Heart right ventricle (tissue), 16 donors: ENCODE data around the gene KLC3. TPM values are rescaled to one million over a fixed set of nuclear protein-coding genes. Genes with fewer than 3 reads are reported as not detected.

ENCODE experiments used
- ATAC-seq, 8 donors: fragments of 200-7000 bp; cut with Tn5 transposase; one replicate each; pipeline ENCODE4 v1.9.1; 2020; ENCODE audit warnings: mild to moderate bottlenecking in 8 of 8, moderate library complexity in 8 of 8, moderate number of reproducible peaks in 1 of 8
- DNase-seq, 2 donors: peaks; one replicate each; pipeline ENCODE4 v3.0.0-alpha.2; 2020
- H3K27ac ChIP-seq, 10 donors: fragments of 200-600 bp; sonication (generic) in 2 of 10; one replicate each; pipeline versions ENCODE4 v1.5.0 to v1.8.0; 2020 to 2022; ENCODE audit warnings: mild to moderate bottlenecking in 3 of 10
- H3K27me3 ChIP-seq, 7 donors: fragments of 200-600 bp; one replicate each; pipeline ENCODE4 v1.8.0; 2021 to 2022; ENCODE audit warnings: mild to moderate bottlenecking in 2 of 7
- H3K36me3 ChIP-seq, 9 donors: fragments of 200-600 bp; sonication (generic) in 1 of 9; one replicate each; pipeline versions ENCODE4 v1.5.0 to v1.8.0; 2020 to 2022; ENCODE audit warnings: mild to moderate bottlenecking in 2 of 9
- H3K4me1 ChIP-seq, 9 donors: fragments of 200-600 bp; sonication (generic) in 1 of 9; one replicate each; pipeline versions ENCODE4 v1.5.0 to v1.8.0; 2020 to 2022; ENCODE audit warnings: mild to moderate bottlenecking in 4 of 9
- H3K4me3 ChIP-seq, 10 donors: fragments of 200-600 bp; sonication (generic) in 2 of 10; one replicate each; pipeline versions ENCODE4 v1.5.0 to v1.8.0; 2020 to 2022; ENCODE audit warnings: mild to moderate bottlenecking in 7 of 10, moderate library complexity in 2 of 10
- H3K9me3 ChIP-seq, 11 donors: fragments of 200-600 bp in 10 of 11; sonication (generic) in 2 of 11; one replicate each; pipeline versions ENCODE4 v1.5.0 to v1.8.0; 2013 to 2022; ENCODE audit warnings: mild to moderate bottlenecking in 2 of 11, control low read depth in 1 of 11, moderate library complexity in 1 of 11
- WGBS, 2 donors: extraction: QIAGEN DNeasy Blood & Tissue Kit; methylation state at CpG; one replicate each; pipeline ENCODE4 v1.1.7; 2013; ENCODE audit warnings: inconsistent platforms in 1 of 2; 5-methylcytosine and 5-hydroxymethylcytosine counted together
- intact Hi-C, 10 donors: fragments of 100-400 bp; cut with DNase I; formaldehyde crosslinking; loops; one replicate each; pipeline versions ENCODE4 v1.11.1 to v1.14.2; 2022
- polyA plus RNA-seq, 2 donors: library from polyadenylated mRNA; stranded (reverse); fragments of 200-250 nt; gene quantifications; one replicate each; pipeline ENCODE4 v1.2.3, GENCODE V29; 2013
- total RNA-seq, 10 donors: library from RNA; stranded (reverse); fragmentation: NEBNext Ultra II Directional in 3 of 10; extraction: Animal tissue kit (Norgen Biotek cat#: 25700) in 3 of 10; gene quantifications; one replicate each; pipeline versions ENCODE4 v1.2.1 to v1.2.4, GENCODE V29; 2021 to 2023
- TF ChIP-seq, protein P1 (sequence below), 9 donors: fragments of 200-600 bp; sonication (generic) in 2 of 9; IDR thresholded peaks; one replicate each; pipeline versions ENCODE4 v1.5.0 to v1.8.0; 2021 to 2022; ENCODE audit warnings: antibody characterized with exemption in 9 of 9, mild to moderate bottlenecking in 5 of 9, moderate library complexity in 1 of 9
- donor health status: Arrhythmogenic right ventricular cardiomyopathy.
- donor health status: ischemic (EF 13 %, LVEDD 7.1; RV severe dilation, severe dysfunction).
- donor health status: healthy with polysubstance abuse.
- donor health status: DM: no; HTN: yes; CAD: no.
- donor health status: DM: no; HTN: no; CAD: no.
- donor health status: ischemic (EF 25% LVEDD 6.9; RV normal size, moderate dysfunction).
- donor health status: ischemic (EF 25% LVEDD 5.7; RV mildly dilated, moderate dysfunction).
- donor health status: healthy.
- donor health status: DM: yes; HTN: yes; CAD: no.
- donor health status: Ischemic cardiomyopathy.
- donor health status: ischemic (EF 35%, LVEDD 5.7; RV mildly dilated, moderate dysfunction).
- donor health status: nonischemic (EF 11% LVEDD 7.7; RV severe dilation, severe dysfunction).
- donor health status: DM: yes; HTN: yes; CAD: no.
- donor health status: PGD.
- donor health status: ischemic (EF 29% LVEDD 5.4; RV normal size, mild dysfunction).
- donor health status: nonischemic (EF 23%, LVEDD 6.1; RV moderate dilation, normal function).

KLC3 gene
- total and polyA plus RNA-seq, 12 donors: 0.14 to 0.16 (median 0.14) TPM; not detected in 9

DNA sequence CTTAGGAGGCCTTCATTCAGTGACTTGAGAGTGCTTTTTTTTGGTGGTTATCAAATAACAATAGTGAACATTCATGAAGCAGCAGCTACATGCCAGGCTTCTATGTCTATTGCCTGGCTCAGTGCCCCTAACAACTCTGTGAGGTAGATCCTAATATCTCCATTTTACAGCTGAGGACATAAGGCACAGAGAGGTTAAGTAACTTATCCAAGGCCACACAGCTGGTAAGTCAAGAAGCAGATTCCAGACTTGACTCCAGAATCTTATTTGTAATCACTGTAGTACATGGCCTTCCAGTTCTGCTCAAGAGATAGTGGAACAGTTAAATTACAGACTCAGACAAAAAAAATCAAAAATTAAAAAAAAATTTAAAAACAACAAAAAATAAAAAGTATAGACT, 44.7 kb upstream of the KLC3 start:
- Histone ChIP-seq H3K27me3 (no peaks in the 10 kb centered on the region), H3K27ac (no peak overlapping the region), H3K4me3 (no peak overlapping the region), H3K9me3 (peaks cover 0 to 18% (median 0%) of the 10 kb centered on the region in 11 donors), H3K4me1 (peaks cover 0 to 15% (median 0%) of the 10 kb centered on the region in 9 donors), H3K36me3 (peaks cover 0 to 76% (median 3%) of the 10 kb centered on the region in 9 donors)
- intact Hi-C loops: no loop called here
- no peak for ATAC-seq
- TF ChIP-seq, protein P1, sequence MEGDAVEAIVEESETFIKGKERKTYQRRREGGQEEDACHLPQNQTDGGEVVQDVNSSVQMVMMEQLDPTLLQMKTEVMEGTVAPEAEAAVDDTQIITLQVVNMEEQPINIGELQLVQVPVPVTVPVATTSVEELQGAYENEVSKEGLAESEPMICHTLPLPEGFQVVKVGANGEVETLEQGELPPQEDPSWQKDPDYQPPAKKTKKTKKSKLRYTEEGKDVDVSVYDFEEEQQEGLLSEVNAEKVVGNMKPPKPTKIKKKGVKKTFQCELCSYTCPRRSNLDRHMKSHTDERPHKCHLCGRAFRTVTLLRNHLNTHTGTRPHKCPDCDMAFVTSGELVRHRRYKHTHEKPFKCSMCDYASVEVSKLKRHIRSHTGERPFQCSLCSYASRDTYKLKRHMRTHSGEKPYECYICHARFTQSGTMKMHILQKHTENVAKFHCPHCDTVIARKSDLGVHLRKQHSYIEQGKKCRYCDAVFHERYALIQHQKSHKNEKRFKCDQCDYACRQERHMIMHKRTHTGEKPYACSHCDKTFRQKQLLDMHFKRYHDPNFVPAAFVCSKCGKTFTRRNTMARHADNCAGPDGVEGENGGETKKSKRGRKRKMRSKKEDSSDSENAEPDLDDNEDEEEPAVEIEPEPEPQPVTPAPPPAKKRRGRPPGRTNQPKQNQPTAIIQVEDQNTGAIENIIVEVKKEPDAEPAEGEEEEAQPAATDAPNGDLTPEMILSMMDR (IDR thresholded peaks at IDR 0.05): no peak
- no peak for DNase-seq

DNA sequence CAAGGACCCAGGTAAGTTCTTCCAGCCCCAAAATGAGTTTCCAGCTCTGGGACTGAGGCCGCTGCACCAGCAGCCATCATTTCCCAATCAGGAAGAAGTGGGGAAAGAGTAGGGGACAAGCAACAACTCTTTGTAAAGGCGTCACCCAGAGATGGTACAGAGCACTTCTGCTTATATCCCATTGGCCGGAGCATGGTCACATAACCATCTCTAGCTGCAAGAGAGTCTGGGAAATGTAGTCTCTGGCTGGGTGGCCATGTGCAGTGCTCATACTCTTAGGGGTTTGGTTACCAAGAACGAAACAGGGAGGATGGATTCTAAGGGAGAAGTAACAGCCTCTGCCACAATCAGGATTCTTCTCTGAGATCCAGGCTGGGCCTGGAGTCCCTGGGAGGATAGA, 44.2 kb upstream of the KLC3 start:
- H3K4me3 ChIP-seq: no peak overlapping the region
- H3K4me1 ChIP-seq: peaks cover 0 to 15% (median 0%) of the 10 kb centered on the region in 9 donors
- intact Hi-C loops: no loop called here
- no peaks in the 10 kb centered on the region for H3K27me3 ChIP-seq
- no peak for ATAC-seq
- H3K9me3 ChIP-seq: peaks cover 0 to 18% (median 0%) of the 10 kb centered on the region in 11 donors
- H3K27ac ChIP-seq: no peak overlapping the region
- TF ChIP-seq, protein P1 (IDR thresholded peaks at IDR 0.05): no peak
- WGBS, 2 donors: 92 to 95% methylated on average over 4 of the region's 4 CpGs
- no peak for DNase-seq
- peaks cover 0 to 71% (median 3%) of the 10 kb centered on the region in 9 donors for H3K36me3 ChIP-seq

GRCh38 chr19:45297674-45298073, 42.9 kb upstream of the KLC3 start:
- TF ChIP-seq, protein P1 (IDR thresholded peaks at IDR 0.05): no peak
- no peaks in the 10 kb centered on the region for H3K27me3 ChIP-seq
- no peak overlapping the region for H3K27ac ChIP-seq
- peaks cover 0 to 15% (median 0%) of the 10 kb centered on the region in 11 donors for H3K9me3 ChIP-seq
- intact Hi-C loops: no loop called here
- peaks cover 0 to 67% (median 3%) of the 10 kb centered on the region in 9 donors for H3K36me3 ChIP-seq
- DNase-seq (no peak), ATAC-seq (no peak)
- WGBS, 2 donors: 96% methylated on average over 12 to 18 of the region's 18 CpGs
- H3K4me1 ChIP-seq: peaks cover 0 to 15% (median 0%) of the 10 kb centered on the region in 9 donors
- no peak overlapping the region for H3K4me3 ChIP-seq

- H3K4me3 ChIP-seq: no peak overlapping the region
- peaks cover 0 to 9% (median 0%) of the 10 kb centered on the region in 11 donors for H3K9me3 ChIP-seq
- H3K4me1 ChIP-seq: peaks cover 0 to 15% (median 0%) of the 10 kb centered on the region in 9 donors
- 95 to 97% methylated on average over 5 of the region's 5 CpGs for WGBS, 2 donors
- TF ChIP-seq, protein P1 (IDR thresholded peaks at IDR 0.05): no peak
- intact Hi-C loops: no loop called here
- peaks cover 0 to 67% (median 3%) of the 10 kb centered on the region in 9 donors for H3K36me3 ChIP-seq
- H3K27ac ChIP-seq: no peak overlapping the region
- DNase-seq (no peak), ATAC-seq (no peak)
- no peaks in the 10 kb centered on the region for H3K27me3 ChIP-seq
These were observed 42.3 kb upstream of the KLC3 start for GRCh38 chr19:45298264-45298663.
